ENCODE results near the gene OCLN. TPM values are rescaled to one million over a fixed set of nuclear protein-coding genes. Genes with fewer than 3 reads are reported as not detected.

Gene OCLN
- total RNA-seq, 1 experiment from 2014 or later: 56.7 TPM

DNA sequence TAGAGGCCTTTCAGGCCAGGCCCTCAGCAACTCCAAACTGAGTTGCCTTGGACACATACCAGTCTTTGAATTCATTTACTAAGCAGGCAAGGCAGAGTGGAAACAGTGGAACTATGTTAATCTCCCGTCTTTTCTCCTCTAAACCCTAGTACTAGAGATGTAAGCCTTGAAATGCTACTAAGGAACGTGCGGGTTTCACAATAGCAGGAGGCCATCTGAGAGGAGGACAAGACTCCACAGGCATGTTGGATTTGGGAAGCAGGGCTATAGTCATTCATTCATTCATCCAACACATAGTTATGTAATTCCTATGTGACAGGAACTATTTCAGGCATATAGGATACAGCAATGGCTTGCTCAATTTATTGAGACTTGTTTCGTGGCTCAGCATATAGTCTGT, 3.3 kb upstream of the OCLN start (continued):
- TF ChIP-seq, protein P1, sequence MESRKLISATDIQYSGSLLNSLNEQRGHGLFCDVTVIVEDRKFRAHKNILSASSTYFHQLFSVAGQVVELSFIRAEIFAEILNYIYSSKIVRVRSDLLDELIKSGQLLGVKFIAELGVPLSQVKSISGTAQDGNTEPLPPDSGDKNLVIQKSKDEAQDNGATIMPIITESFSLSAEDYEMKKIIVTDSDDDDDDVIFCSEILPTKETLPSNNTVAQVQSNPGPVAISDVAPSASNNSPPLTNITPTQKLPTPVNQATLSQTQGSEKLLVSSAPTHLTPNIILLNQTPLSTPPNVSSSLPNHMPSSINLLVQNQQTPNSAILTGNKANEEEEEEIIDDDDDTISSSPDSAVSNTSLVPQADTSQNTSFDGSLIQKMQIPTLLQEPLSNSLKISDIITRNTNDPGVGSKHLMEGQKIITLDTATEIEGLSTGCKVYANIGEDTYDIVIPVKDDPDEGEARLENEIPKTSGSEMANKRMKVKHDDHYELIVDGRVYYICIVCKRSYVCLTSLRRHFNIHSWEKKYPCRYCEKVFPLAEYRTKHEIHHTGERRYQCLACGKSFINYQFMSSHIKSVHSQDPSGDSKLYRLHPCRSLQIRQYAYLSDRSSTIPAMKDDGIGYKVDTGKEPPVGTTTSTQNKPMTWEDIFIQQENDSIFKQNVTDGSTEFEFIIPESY (IDR thresholded peaks at IDR 0.05; ENCODE audit: extremely low read depth, insufficient replicate concordance, low read length): no peak
- no peak for TF ChIP-seq SIN3A (IDR thresholded peaks at IDR 0.05; ENCODE audit: low read depth)
- TF ChIP-seq, protein P2, sequence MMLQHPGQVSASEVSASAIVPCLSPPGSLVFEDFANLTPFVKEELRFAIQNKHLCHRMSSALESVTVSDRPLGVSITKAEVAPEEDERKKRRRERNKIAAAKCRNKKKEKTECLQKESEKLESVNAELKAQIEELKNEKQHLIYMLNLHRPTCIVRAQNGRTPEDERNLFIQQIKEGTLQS (IDR thresholded peaks at IDR 0.05): no peak
- no peak for TF ChIP-seq ELF1 (IDR thresholded peaks at IDR 0.05; ENCODE audit: borderline replicate concordance, low read depth)
- no peak for TF ChIP-seq POLR2AphosphoS5 (IDR thresholded peaks at IDR 0.05; ENCODE audit: low read depth, low read length)
- TF ChIP-seq SRF (IDR thresholded peaks at IDR 0.05; ENCODE audit: low read depth): no peak
- TF ChIP-seq, protein P3, sequence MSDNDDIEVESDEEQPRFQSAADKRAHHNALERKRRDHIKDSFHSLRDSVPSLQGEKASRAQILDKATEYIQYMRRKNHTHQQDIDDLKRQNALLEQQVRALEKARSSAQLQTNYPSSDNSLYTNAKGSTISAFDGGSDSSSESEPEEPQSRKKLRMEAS (IDR thresholded peaks at IDR 0.05): no peak
- TF ChIP-seq YY1 (IDR thresholded peaks at IDR 0.05; ENCODE audit: extremely low read depth, insufficient replicate concordance, low read depth, low read length): no peak

DNA sequence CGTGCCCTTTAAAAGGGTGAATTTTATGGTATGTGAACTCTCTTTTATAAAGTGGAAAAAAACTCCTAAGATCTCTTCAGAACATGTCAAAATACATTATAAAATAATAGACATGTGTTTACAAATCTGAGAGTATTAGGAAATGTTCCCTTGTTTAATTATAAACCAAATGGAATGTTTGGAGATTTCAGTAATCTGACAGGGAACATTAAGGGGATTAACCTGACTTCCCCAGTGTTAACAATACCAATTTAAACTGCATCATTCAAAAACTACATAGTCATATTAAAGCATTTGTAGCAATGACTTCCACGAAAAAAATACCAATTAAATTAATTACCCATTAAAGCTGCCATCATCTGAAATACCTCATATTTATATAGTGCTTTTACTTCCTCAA, 1.6 kb upstream of the OCLN start:
- Histone ChIP-seq H3K27me3 (ENCODE audit: insufficient read depth, low read length) (no peaks in the 10 kb centered on the region), H3K9me3 (ENCODE audit: control insufficient read depth in 1 of 2, insufficient read depth in 1 of 2, low read depth in 1 of 2, low read length in 2 of 2) (no peaks in the 10 kb centered on the region), H3K4me2 (ENCODE audit: low read length) (peak overlapping the region; percentile 97; the same call in 1 of the 2 replicates), H3K9ac (ENCODE audit: low read length) (no peak overlapping the region), H3K79me2 (ENCODE audit: insufficient read depth, low read length) (peaks cover 34% of the 10 kb centered on the region), H3K4me3 (replicated peaks in 1 of 2; ENCODE audit: low read depth in 1 of 2, low read length in 2 of 2) (no peak overlapping the region), H3K36me3 (ENCODE audit: control insufficient read depth in 1 of 2, insufficient read depth in 2 of 2, low read length in 2 of 2) (no peaks in the 10 kb centered on the region), H4K20me1 (ENCODE audit: insufficient read depth) (no peaks in the 10 kb centered on the region), H3K27ac (ENCODE audit: low read depth, low read length) (no peak overlapping the region), H3K4me1 (ENCODE audit: control insufficient read depth in 1 of 2, insufficient read depth in 2 of 2, low read length in 2 of 2) (peaks cover 11 to 29% of the 10 kb centered on the region in 2 experiments), H3K9me2 (ENCODE audit: insufficient read depth) (no peaks in the 10 kb centered on the region), H2AFZ (ENCODE audit: low read depth, low read length, poor library complexity, severe bottlenecking) (no peak overlapping the region)
- TF ChIP-seq, protein P2 (IDR thresholded peaks at IDR 0.05): no peak
- TF ChIP-seq RAD21 (IDR thresholded peaks at IDR 0.05; ENCODE audit: low read depth) (no peak), ZNF274 (IDR thresholded peaks at IDR 0.05; ENCODE audit: low read depth, low read length) (no peak), ELF1 (IDR thresholded peaks at IDR 0.05; ENCODE audit: borderline replicate concordance, low read depth) (no peak), SIN3A (IDR thresholded peaks at IDR 0.05; ENCODE audit: low read depth) (no peak), POLR2AphosphoS5 (IDR thresholded peaks at IDR 0.05; ENCODE audit: low read depth, low read length) (no peak), YY1 (IDR thresholded peaks at IDR 0.05; ENCODE audit: extremely low read depth, insufficient replicate concordance, low read depth, low read length) (no peak), CEBPB (IDR thresholded peaks at IDR 0.05; ENCODE audit: low read depth) (no peak)
- no TSS peak for BruUV-seq (replicated peaks)
- no peak for DNase-seq (ENCODE audit: low read depth, low spot score)
- RAD21 ChIA-PET (ENCODE audit: low non-redundant PET in 1 of 2, low total read pairs in 2 of 2, uncharacterized antibody in 2 of 2, unreplicated experiment in 2 of 2): no interaction called here
- intact Hi-C loops (cut with micrococcal nuclease): no loop called here
- CTCF ChIA-PET: no interaction called here
- ATAC-seq: no peak
- POLR2A ChIA-PET: no interaction called here
